ENCODE results near the gene GPT2.
"Not testable (repeated sequence)": the region's sequence is repeated elsewhere in the genome, so short reads cannot be mapped to it uniquely, and the experiment has no call there.

Gene GPT2

GRCh38 chr16:46862555-46863447, 21.4 kb upstream of the GPT2 start:
- no peak for DNase-seq

- DNase-seq = no peak
Observed at GRCh38 chr16:46866286-46866685, 17.9 kb upstream of the GPT2 start.

- DNase-seq = not testable (repeated sequence)
Observed at GRCh38 chr16:46867486-46867885, 16.7 kb upstream of the GPT2 start.

GRCh38 chr16:46868891-46869290, 15.3 kb upstream of the GPT2 start:
- not testable (repeated sequence) for DNase-seq

- DNase-seq = no peak
Observed at GRCh38 chr16:46871597-46871996, 12.6 kb upstream of the GPT2 start.

- no peak for DNase-seq
Observed at GRCh38 chr16:46873201-46873600, 11.0 kb upstream of the GPT2 start.

GRCh38 chr16:46875243-46875642, 8.9 kb upstream of the GPT2 start:
- no peak for DNase-seq

GRCh38 chr16:46882304-46882939, 1.7 kb upstream of the GPT2 start:
- DNase-seq = no peak

- no peak for DNase-seq
Observed at GRCh38 chr16:46882940-46883307, 1.2 kb upstream of the GPT2 start.

- no peak for DNase-seq
Observed at GRCh38 chr16:46883353-46883689, 841 bp upstream of the GPT2 start.

GRCh38 chr16:46884513-46885293, 541 bp downstream of the GPT2 start:
- no peak for DNase-seq

GRCh38 chr16:46885960-46886763, 2.0 kb downstream of the GPT2 start:
- DNase-seq = no peak

GRCh38 chr16:46886764-46887523, 2.8 kb downstream of the GPT2 start:
- no peak for DNase-seq

GRCh38 chr16:46887524-46887854, 3.3 kb downstream of the GPT2 start:
- no peak for DNase-seq

- DNase-seq = no peak
Observed at GRCh38 chr16:46889245-46889941, 5.2 kb downstream of the GPT2 start.

GRCh38 chr16:46889942-46890300, 5.8 kb downstream of the GPT2 start:
- no peak for DNase-seq

- no peak for DNase-seq
Observed at GRCh38 chr16:46891910-46892309, 7.7 kb downstream of the GPT2 start.

GRCh38 chr16:46894036-46894672, 10.0 kb downstream of the GPT2 start:
- no peak for DNase-seq

GRCh38 chr16:46895399-46896313, 11.5 kb downstream of the GPT2 start:
- DNase-seq = no peak
